ENCODE data around the gene PIGK.

The PIGK gene

GRCh38 chr1:77044133-77044849, 174.9 kb downstream of the PIGK start:
- Histone ChIP-seq H3K4me3 (ENCODE audit: low read depth, low read length) (no peak overlapping the region), H3K27me3 (ENCODE audit: insufficient read depth, low read depth, severe bottlenecking) (no peaks in the 10 kb centered on the region), H3K9me3 (ENCODE audit: severe bottlenecking) (no peaks in the 10 kb centered on the region), H3K27ac (no peak overlapping the region), H3K36me3 (peaks cover 76% of the 10 kb centered on the region)
- TF ChIP-seq CTCF (IDR thresholded peaks at IDR 0.05; ENCODE audit: low read depth, low read length) = no peak
- DNase-seq = no peak

GRCh38 chr1:77040826-77041225, 178.4 kb downstream of the PIGK start:
- Histone ChIP-seq H3K36me3 (peaks cover 65% of the 10 kb centered on the region), H3K27ac (no peak overlapping the region), H3K4me3 (ENCODE audit: low read depth, low read length) (no peak overlapping the region), H3K27me3 (ENCODE audit: insufficient read depth, low read depth, severe bottlenecking) (no peaks in the 10 kb centered on the region), H3K9me3 (ENCODE audit: severe bottlenecking) (peaks cover 3% of the 10 kb centered on the region)
- no peak for TF ChIP-seq CTCF (IDR thresholded peaks at IDR 0.05; ENCODE audit: low read depth, low read length)
- no peak for DNase-seq

- TF ChIP-seq CTCF (IDR thresholded peaks at IDR 0.05; ENCODE audit: low read depth, low read length) = no peak
- Histone ChIP-seq H3K27me3 (ENCODE audit: insufficient read depth, low read depth, severe bottlenecking) (no peaks in the 10 kb centered on the region), H3K9me3 (ENCODE audit: severe bottlenecking) (peaks cover 3% of the 10 kb centered on the region), H3K4me3 (ENCODE audit: low read depth, low read length) (no peak overlapping the region), H3K36me3 (peaks cover 57% of the 10 kb centered on the region), H3K27ac (no peak overlapping the region)
- no peak for DNase-seq
Measured at GRCh38 chr1:77039739-77040138, 179.5 kb downstream of the PIGK start.

- Histone ChIP-seq H3K27me3 (ENCODE audit: insufficient read depth, low read depth, severe bottlenecking) (no peaks in the 10 kb centered on the region), H3K9me3 (ENCODE audit: severe bottlenecking) (peaks cover 3% of the 10 kb centered on the region), H3K4me3 (ENCODE audit: low read depth, low read length) (no peak overlapping the region), H3K27ac (no peak overlapping the region), H3K36me3 (peaks cover 57% of the 10 kb centered on the region)
- no peak for TF ChIP-seq CTCF (IDR thresholded peaks at IDR 0.05; ENCODE audit: low read depth, low read length)
- no peak for DNase-seq
Measured at GRCh38 chr1:77039111-77039510, 180.1 kb downstream of the PIGK start.
